HG03571 (cell line): Measurements from ENCODE around the gene TEDC2.
A peak's percentile ranks its signal among the peaks of the same experiment; 100 is the strongest.

ENCODE experiments used
- ATAC-seq: cut with Tn5 transposase; IDR thresholded peaks from one replicate; pipeline ENCODE4 v1.9.1; 2021; ENCODE audit not compliant: unreplicated experiment

TEDC2 gene

DNA sequence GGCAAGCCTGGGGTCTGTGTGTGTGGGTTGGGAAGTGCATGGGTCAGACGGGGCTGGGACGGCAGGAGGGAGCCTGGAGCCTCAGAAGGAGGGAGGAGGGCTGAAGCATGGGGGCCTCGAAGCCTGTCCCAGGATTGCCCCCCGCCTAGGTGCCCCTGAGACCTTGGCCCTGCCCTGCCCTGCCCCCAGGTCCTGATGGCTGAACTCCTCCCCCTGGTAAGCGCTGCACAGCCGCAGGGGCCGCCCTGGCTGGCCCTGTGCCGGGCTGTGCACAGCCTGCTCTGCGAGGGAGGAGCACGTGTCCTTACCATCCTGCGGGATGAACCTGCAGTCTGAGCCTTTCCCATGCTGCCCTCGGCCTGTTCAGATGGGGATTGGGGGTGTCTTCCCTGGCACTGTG lies 4.4 kb downstream of the TEDC2 start:
- no peak for ATAC-seq

DNA sequence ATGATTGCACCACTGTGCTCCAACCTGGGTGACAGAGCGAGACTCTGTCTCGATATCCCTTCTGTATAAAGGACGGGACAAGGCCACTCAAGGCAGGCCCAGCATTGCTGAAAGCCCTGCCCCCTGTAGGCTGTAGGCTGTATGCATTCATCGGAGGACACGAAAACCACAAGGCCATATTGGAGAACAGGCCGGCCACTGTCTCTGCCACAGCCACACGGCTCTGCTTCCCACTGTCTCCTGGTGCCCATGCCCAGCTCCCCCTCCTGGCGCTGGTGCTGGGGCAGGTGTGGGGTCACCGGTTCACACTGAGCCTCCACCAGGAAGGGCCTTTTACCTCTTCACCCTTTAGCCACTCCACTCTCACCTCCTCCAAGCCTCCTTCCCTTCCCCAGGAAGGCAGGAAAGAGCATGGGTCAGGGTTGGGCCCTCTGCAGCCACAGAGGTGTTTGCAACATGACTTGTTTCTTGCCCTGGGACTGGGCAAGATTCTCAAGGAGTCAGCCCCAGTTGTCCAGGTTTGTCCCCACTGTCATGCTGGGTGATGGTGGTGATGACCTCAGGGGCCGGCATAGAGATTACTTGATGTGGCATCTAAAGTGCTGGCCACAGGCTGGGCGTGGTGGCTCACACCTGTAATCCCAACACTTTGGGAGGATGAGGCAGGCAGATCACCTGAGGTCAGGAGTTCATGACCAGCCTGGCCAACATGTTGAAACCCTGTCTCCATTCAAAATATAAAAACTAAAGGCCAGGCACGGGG lies 5.9 kb downstream of the TEDC2 start:
- no peak for ATAC-seq

DNA sequence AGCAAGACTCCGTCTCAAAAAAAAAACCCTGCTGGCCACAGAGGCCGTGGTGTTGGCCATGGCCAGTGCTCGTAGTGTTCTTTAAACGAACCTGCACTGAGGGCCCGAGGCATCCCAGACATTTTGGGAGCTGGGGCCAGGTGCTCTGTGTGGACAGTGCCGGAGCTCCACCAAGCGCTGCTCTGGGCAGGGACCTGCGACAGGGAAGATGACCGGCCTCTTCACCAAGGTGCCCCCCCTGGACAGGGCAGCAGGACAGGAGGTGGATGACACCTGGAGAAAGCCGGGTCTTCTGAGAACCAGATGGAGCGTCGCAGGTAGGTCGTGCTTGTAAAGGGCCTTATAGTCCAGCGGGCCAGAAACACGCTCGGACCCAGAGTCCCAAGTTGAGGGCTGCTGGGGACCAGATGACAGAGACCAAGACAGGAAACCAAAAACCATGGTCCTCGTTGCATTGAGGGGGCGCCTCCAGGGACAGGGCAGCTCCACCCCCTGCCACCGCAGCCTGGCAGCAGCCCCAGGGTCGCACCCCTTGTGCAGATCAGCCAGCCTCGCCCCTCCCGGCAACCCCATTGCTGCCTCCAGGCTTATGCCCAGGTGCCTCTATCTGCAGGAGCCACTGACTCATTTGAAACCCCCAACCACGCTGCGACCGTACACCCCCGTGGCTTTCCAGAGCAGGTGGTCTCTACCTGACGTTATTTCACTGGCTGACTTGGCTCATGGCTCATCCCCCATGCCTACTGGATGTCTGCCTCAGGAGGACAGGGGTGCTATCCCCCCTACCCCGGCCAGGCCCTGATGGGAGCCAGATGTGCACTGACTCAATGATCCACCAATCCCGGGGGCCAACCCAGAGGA lies 7.0 kb downstream of the TEDC2 start:
- ATAC-seq = no peak

DNA sequence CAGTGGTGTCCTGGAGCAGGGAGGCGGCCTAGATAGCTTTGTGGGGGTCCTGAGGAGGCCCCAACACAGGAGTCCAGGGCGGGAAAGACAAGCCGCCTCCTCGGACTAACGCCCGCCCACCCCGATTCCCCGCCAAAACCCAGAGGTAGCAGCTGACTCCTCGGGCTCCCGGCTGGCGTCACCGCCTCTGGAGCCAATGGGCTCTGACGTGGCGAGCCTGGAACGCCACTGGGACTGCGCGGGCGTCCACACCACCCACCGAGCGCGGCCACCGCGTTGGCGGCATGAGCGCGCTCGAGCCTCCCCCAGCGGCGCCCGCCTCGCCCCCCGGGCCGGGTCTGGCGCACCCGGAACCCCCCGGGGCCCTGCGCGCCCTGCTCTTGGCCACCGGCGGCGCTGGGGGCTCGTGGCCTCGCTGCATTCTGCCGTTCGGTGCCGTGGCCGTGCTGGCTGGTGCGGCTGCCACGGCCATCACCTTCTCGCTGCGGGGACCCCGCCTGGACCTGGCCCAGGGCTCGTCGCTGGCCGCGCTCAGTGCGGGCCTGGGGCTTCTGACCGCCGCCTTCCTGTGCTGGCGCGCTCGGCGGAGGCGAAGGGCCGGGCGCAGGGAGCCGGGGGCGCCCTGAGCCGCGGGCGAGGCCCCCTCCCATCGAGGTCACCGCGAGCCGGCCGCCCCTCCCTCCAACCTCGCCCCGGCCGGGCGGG lies 7.8 kb downstream of the TEDC2 start:
- ATAC-seq = no peak

DNA sequence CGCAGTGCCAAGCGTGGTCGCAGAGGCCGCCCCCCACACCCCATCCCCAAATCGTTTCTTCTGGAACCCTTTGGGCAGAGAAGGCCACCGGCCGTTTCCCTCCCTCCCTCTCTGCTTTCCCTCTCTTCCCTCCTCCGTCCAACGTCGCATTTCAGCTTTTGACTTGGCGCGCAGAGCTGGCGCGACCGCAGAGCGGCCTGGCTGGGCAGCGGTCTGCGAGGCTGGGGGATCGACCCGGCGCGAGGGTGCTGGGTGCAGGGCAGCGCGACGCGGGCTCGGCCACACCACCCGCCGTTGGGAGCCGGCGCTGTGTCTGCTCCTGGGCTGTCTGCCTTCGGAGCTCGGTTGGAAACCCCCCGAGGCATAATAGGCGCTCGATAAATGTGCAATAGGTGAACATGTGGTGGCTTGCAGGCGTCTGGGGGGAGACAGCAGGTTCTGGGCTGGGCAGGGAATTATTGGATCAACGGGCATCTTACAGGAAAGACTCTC lies 8.4 kb downstream of the TEDC2 start:
- ATAC-seq = no peak

DNA sequence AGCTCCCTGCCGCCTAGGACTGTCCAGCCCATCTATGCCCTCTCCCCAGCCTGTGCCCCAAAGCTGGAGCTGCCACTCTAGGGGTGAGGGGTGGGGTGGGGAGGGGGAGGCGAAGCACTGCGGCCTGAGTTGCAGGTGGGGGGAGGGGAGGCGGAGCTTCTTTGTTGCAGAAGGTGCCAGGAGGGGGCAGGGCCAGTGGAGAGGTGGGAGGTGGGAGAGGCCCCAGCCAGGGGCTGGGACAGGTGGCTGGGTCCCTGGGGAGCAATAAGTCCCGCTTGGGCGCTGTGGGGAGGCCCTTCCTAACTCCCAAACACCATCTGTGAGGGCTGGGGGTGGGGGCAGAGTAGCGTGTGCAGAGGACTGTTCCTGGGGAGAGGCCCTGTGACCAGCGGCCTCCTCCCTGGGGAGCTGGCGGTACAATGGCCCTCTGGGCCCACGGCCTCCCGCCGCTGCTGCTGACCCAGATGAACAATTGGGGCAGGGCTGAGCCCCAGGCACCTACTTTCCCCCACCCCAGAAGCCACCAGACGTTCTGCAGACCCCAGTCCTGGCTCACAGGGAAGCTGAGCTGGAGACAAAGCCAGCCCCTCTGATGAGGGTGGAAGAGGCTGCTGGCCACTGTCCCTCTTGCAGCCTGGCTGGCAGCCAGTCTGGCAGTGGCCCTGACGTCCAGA lies 9.0 kb downstream of the TEDC2 start:
- no peak for ATAC-seq

DNA sequence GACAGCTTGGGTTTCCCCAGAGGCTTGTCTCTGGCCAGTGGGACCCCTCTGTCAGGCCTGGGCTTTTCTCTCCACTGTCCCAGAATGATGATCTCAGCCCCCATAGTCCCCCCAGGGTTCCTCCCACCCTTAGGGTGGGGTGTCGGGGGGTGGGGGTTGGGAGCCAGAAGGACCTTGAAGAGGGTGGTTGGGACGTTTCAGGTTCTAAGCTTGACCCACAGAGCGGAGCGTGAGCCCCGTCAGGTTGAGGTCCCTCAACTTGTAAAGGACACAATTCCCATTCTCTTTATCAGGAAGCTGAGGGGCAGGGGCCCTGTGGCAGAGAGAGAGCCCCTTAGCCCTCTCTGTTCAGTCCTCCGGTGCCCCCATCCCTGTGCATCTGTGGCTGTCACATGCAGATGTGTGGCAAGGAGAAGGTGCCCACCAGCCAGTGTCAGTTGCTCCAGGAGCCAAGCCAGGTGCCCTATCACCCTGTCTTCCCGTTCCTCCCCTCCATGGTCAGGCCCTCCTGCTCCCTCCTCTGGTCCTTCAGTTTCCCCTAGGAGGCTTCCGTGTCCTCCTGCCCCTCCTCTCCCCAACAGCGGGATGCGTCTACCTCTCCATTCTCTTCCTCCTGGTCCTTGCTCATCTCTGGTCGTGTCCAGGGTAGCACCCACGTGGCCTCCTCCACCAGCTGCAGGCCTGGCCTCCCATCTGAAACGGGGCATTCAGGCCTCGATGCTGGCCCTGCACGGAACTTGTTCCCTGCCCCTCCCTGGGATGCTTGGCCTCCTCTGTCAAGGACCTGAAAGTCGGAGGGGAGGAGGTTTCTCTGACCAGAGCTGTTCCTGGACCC lies 9.7 kb downstream of the TEDC2 start:
- no peak for ATAC-seq

DNA sequence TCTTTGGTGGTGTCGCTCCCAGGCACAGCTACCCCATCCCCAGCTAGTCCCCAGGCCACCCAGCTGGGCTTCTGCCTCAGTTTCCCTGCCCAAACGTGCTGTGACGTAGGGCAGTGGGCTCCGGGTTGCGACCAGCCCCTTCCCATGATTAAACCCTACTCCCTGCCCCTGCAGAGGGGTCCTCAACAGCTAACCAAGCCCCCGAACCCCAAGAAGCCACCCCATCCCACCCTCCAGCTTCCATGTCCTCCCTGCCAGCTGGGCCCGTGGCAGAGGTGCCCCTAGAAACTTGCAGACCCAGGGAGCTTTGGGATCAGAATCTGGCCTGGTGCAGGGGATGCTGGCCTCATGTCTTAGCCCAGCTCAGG lies 10.3 kb downstream of the TEDC2 start:
- no peak for ATAC-seq

DNA sequence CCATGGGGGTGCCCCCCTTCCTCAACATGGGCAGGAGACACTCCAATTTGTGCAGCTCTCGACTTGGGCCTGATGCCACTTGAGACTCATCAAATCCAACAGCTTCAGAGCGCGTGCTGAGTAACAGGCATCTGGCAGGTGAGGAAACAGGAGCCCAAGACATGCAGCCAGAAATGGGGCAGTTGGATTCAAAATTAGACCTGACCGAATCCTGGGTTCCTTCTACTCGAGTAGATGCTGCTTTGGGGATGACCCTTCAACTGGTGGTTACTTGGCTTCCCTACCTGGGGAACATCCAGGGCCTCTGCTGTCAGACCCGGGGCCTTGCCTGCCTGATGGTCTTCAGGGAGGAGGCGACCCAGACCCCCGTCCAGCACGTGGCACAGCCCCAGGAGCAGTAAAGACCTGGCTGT lies 10.7 kb downstream of the TEDC2 start:
- no peak for ATAC-seq

DNA sequence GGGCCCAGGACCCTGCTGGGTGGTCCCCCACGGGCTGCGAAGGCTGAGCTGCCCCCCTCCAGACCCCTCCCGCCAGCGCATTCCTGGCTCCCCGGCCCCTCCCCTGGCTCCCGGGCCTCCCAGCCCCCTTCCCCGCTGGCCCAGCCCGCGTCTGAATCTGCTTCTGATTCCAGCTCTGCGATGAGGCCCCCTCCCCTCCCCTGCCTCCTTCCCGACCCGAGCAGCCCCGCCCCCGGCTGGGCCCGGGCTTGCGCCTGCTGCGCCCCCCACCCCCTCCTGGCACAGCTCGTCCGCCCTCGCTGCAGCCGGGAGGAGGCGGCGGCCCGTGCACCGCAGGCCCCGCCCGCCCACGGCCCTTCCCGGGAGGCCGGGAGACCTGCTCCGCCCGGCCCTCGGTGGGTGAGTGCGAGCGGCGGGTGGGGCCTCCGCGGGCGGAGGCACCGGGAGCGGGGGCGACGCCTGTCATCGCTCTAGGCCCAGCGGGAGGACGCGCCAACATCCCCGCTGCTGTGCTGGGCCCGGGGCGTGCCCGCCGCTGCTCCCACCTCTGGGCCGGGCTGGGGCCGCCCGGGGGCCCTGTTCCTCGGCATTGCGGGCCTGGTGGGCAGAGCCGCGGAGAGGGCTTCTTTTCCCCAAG lies 11.2 kb downstream of the TEDC2 start, which contains the start of gene NTN3:
Gene NTN3, plus strand, starts transcription at position 282 of the 637 bp plus-strand sequence. CDS start 405 bp downstream, outside the sequence.
- no peak for ATAC-seq

DNA sequence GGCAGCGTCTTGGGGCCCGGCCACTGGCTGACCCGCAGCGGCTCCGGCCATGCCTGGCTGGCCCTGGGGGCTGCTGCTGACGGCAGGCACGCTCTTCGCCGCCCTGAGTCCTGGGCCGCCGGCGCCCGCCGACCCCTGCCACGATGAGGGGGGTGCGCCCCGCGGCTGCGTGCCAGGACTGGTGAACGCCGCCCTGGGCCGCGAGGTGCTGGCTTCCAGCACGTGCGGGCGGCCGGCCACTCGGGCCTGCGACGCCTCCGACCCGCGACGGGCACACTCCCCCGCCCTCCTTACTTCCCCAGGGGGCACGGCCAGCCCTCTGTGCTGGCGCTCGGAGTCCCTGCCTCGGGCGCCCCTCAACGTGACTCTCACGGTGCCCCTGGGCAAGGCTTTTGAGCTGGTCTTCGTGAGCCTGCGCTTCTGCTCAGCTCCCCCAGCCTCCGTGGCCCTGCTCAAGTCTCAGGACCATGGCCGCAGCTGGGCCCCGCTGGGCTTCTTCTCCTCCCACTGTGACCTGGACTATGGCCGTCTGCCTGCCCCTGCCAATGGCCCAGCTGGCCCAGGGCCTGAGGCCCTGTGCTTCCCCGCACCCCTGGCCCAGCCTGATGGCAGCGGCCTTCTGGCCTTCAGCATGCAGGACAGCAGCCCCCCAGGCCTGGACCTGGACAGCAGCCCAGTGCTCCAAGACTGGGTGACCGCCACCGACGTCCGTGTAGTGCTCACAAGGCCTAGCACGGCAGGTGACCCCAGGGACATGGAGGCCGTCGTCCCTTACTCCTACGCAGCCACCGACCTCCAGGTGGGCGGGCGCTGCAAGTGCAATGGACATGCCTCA lies 12.0 kb downstream of the TEDC2 start:
- ATAC-seq = no peak

DNA sequence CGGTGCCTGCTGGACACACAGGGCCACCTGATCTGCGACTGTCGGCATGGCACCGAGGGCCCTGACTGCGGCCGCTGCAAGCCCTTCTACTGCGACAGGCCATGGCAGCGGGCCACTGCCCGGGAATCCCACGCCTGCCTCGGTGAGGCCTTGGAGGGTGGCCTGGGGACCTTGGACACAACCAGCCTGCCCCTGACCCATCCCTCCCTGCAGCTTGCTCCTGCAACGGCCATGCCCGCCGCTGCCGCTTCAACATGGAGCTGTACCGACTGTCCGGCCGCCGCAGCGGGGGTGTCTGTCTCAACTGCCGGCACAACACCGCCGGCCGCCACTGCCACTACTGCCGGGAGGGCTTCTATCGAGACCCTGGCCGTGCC lies 12.6 kb downstream of the TEDC2 start:
- no peak for ATAC-seq

DNA sequence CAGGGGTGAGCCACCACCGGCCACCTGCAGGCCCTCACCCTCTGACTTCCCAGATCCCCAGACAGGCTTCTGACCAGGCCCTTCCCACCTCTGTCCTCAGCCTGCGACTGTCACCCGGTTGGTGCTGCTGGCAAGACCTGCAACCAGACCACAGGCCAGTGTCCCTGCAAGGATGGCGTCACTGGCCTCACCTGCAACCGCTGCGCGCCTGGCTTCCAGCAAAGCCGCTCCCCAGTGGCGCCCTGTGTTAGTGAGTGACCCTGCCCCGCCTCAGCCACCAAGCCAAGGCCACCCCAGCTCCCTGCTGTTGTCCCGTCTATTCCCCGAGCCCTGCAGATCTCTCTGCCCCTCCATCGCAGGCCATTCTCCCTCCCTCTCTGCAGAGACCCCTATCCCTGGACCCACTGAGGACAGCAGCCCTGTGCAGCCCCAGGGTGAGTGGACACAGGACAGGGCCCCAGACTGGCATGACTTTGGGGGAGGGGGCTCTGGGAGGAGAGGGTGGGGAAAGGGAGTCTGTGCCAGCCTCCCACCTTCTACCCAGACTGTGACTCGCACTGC lies 13.1 kb downstream of the TEDC2 start:
- no peak for ATAC-seq

DNA sequence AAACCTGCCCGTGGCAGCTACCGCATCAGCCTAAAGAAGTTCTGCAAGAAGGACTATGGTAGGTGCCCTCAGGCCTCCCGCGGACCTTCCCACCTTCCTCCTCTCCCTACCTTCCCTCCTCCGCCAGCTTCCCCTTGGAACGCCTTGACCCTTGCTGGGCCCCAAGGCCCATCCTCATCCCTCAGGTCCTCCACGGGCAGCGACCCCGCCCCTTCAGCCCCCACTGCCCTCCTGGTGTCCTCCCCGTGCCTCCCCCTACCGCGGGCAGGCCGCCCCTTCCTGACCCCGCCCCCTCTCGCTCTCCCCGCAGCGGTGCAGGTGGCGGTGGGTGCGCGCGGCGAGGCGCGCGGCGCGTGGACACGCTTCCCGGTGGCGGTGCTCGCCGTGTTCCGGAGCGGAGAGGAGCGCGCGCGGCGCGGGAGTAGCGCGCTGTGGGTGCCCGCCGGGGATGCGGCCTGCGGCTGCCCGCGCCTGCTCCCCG lies 13.6 kb downstream of the TEDC2 start:
- ATAC-seq = no peak

DNA sequence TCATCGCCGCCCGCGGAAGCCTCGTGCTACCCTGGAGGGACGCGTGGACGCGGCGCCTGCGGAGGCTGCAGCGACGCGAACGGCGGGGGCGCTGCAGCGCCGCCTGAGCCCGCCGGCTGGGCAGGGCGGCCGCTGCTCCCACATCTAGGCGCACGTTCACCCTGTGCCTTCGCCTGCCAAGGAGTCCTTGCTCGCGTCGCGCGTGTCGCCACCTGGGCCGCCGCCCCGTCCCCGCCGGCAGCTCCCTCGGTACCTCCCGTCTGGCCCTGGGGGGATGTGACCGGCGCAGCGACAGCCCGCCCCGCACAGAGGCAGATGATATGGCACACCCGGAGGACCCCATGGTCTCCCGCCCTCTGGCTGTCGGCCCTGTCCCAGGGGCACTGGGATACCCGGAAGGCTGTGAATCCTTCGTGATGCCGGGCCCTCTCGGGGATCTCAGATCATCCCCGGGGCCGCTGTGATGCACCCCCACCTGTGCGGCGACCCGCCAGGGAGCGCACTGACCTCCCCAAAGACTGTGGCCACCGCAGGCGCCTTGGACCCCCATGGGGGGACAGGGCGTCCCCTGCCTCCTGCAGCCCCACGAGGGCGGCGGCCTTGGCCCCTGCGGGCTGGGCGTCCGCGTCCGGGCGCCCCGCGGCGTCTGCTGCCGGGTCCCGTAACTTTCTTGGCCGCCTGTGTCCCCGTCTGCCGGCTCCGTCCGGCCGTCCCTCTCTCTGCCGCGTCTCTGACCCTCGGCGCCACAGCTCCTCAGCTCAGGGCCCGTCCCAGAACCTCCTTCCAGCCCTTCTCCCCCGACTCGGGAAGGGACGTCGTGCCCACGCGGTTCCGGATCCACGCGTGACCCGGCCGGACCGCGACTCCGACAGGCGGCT lies 14.3 kb downstream of the TEDC2 start:
- peak; percentile 22 for ATAC-seq

DNA sequence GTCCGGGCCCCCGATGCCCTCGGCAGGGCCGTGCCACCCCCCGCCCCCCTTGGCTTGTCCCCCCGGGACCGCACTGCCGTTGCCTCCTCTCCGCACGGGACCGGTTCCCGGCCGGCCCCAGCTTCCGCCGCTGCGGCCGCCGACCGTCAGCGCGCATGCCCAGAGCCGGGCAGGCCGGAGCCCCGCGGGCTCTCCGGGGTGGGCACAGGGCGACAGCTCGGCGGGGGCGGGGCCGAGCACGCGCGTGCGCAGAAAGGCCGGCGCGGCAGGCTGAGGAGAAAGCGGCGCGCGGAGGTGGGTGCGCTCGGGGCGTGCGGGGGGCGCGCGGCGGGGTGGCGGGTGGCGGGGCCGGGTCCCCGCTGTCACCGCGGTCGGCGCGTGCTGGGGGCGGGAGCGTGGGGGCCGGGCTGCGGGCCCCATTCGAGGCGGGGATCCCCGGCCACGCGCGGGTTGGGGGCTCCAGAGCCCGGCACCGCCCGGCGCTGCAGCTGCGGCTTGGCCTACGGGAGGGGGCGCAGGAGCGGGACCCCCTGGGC lies 15.0 kb downstream of the TEDC2 start, which contains the start of gene TBC1D24:
Gene TBC1D24, plus strand, starts transcription at position 251 of the 536 bp plus-strand sequence. CDS start 21,022 bp downstream, outside the sequence.
- ATAC-seq = peak; percentile 57
